MCF 10A (cell line): Measurements from ENCODE around the gene POMP. TPM values are rescaled to one million over a fixed set of nuclear protein-coding genes. Genes with fewer than 3 reads are reported as not detected.
A peak's percentile ranks its signal among the peaks of the same experiment; 100 is the strongest.
"Not testable (repeated sequence)": the region's sequence is repeated elsewhere in the genome, so short reads cannot be mapped to it uniquely, and the experiment has no call there.

Experiments
- BruUV-seq: library from RNA; stranded (reverse); fragments of 400-500 nt; replicated peaks from 2 replicates; lab custom pipeline; 2021; lab: Mats Ljungman, UMichigan
- CTCF ChIA-PET: fragments of 300-600 bp; sonication (Branson Sonifier 250); formaldehyde crosslinking; extraction: SDS; loops from one replicate; lab custom pipeline; 2021; ENCODE audit warnings: antibody characterized with exemption, inconsistent platforms; lab: Yijun Ruan, JAX
- POLR2A ChIA-PET: fragments of 300-600, 350-650 bp; sonication (Branson Sonifier 250); formaldehyde crosslinking; extraction: SDS; loops from one replicate; lab custom pipeline; 2020; ENCODE audit warnings: antibody characterized with exemption, inconsistent platforms; lab: Yijun Ruan, JAX
- DNase-seq: peaks from one replicate; pipeline ENCODE4 v3.0.0-alpha.2; 2018; ENCODE audit not compliant: unreplicated experiment
- H3K27ac Mint-ChIP-seq: one replicate; pipeline ENCODE4 v1.8.0; 2022; ENCODE audit warnings: mild to moderate bottlenecking, low read depth, mixed read lengths; ENCODE audit not compliant: unreplicated experiment
- H3K27me3 Mint-ChIP-seq: one replicate; pipeline ENCODE4 v1.8.0; 2022; ENCODE audit warnings: mixed read lengths; ENCODE audit not compliant: insufficient read depth, unreplicated experiment
- H3K36me3 Mint-ChIP-seq: one replicate; pipeline ENCODE4 v1.8.0; 2022; ENCODE audit warnings: mild to moderate bottlenecking, moderate library complexity, mixed read lengths; ENCODE audit not compliant: insufficient read depth, unreplicated experiment
- H3K4me1 Mint-ChIP-seq: one replicate; pipeline ENCODE4 v1.8.0; 2022; ENCODE audit warnings: mixed read lengths; ENCODE audit not compliant: insufficient read depth, unreplicated experiment
- H3K4me3 Mint-ChIP-seq: one replicate; pipeline ENCODE4 v1.8.0; 2022; ENCODE audit warnings: mild to moderate bottlenecking, moderate library complexity, mixed read lengths; ENCODE audit not compliant: unreplicated experiment
- H3K9me3 Mint-ChIP-seq: one replicate; pipeline ENCODE4 v1.8.0; 2022; ENCODE audit warnings: mixed read lengths; ENCODE audit not compliant: unreplicated experiment
- CTCF ChIP-seq: fragments of 200-600 bp; IDR thresholded peaks from one replicate; pipeline ENCODE4 v1.8.0; 2022; ENCODE audit warnings: antibody characterized with exemption, mild to moderate bottlenecking; ENCODE audit not compliant: unreplicated experiment
- intact Hi-C: fragments of 100-400 bp; cut with micrococcal nuclease; formaldehyde crosslinking; loops from 2 replicates; pipeline ENCODE4 v1.14.1; 2022
- total RNA-seq: library from RNA; stranded (reverse); gene quantifications from 2 replicates; pipeline ENCODE4 v1.2.3, GENCODE V29; 2022

POMP gene
- total RNA-seq, 1 experiment from 2014 or later: 103 TPM

- TF ChIP-seq CTCF: no peak
- no peak overlapping the region for H3K4me3 Mint-ChIP-seq
- H3K27ac Mint-ChIP-seq: no peak overlapping the region
- CTCF ChIA-PET: interaction anchor here (0.6 kb wide), 1 partner anchor 41 kb away, joined by 3 read pairs; no protein-coding TSS in a partner anchor
- peaks cover 13% of the 10 kb centered on the region for H3K9me3 Mint-ChIP-seq
- intact Hi-C loops: no loop called here
- peaks cover 9% of the 10 kb centered on the region for H3K36me3 Mint-ChIP-seq
- POLR2A ChIA-PET: interaction anchor here (0.6 to 1.0 kb wide), 2 partner anchors 35 to 689 kb away, joined by 3 read pairs; partner anchors contain the start of gene SLC46A3
- H3K4me1 Mint-ChIP-seq: no peaks in the 10 kb centered on the region
- DNase-seq: peak; percentile 23
- no peaks in the 10 kb centered on the region for H3K27me3 Mint-ChIP-seq
- BruUV-seq: no TSS peak
Observed at GRCh38 chr13:28684257-28684656, 25.3 kb downstream of the POMP start.

- ChIA-PET POLR2A (no interaction called here), CTCF (interaction anchor here (0.6 to 0.9 kb wide), 2 partner anchors 64 to 110 kb away, joined by 3 to 5 read pairs; no protein-coding TSS in a partner anchor)
- peaks cover 9% of the 10 kb centered on the region for H3K36me3 Mint-ChIP-seq
- intact Hi-C loops: no loop called here
- BruUV-seq: no TSS peak
- TF ChIP-seq CTCF: no peak
- DNase-seq: no peak
- H3K27ac Mint-ChIP-seq: no peak overlapping the region
- peaks cover 13% of the 10 kb centered on the region for H3K9me3 Mint-ChIP-seq
- no peaks in the 10 kb centered on the region for H3K27me3 Mint-ChIP-seq
- H3K4me1 Mint-ChIP-seq: no peaks in the 10 kb centered on the region
- H3K4me3 Mint-ChIP-seq: no peak overlapping the region
Observed at GRCh38 chr13:28685114-28685513, 26.2 kb downstream of the POMP start.

- ChIA-PET POLR2A (no interaction called here), CTCF (interaction anchor here (0.9 kb wide), 1 partner anchor 110 kb away, joined by 5 read pairs; no protein-coding TSS in a partner anchor)
- Mint-ChIP-seq H3K4me3 (no peak overlapping the region), H3K9me3 (peaks cover 13% of the 10 kb centered on the region), H3K36me3 (peaks cover 3% of the 10 kb centered on the region), H3K27me3 (no peaks in the 10 kb centered on the region), H3K4me1 (no peaks in the 10 kb centered on the region), H3K27ac (no peak overlapping the region)
- intact Hi-C loops: no loop called here
- TF ChIP-seq CTCF: no peak
- DNase-seq: no peak
- no TSS peak for BruUV-seq
Observed at GRCh38 chr13:28685892-28686291, 27.0 kb downstream of the POMP start.

GRCh38 chr13:28693605-28694491 is 34.9 kb downstream of the POMP start:
- H3K4me1 Mint-ChIP-seq, intact Hi-C loops, BruUV-seq, H3K4me3 Mint-ChIP-seq, H3K36me3 Mint-ChIP-seq, H3K27me3 Mint-ChIP-seq, H3K27ac Mint-ChIP-seq, H3K9me3 Mint-ChIP-seq: not testable (repeated sequence)
- CTCF ChIA-PET: interaction anchor here (0.7 to 1.1 kb wide), 3 partner anchors 14 to 456 kb away, joined by 3 to 5 read pairs (median 3); no protein-coding TSS in a partner anchor
- POLR2A ChIA-PET: interaction anchor here (1.1 kb wide), 1 partner anchor 14 kb away, joined by 4 read pairs; no protein-coding TSS in a partner anchor
- peak; percentile 70 for DNase-seq
